H9 (cell line): ENCODE measurements around the gene PICALM. TPM values are rescaled to one million over a fixed set of nuclear protein-coding genes. Genes with fewer than 3 reads are reported as not detected.

Experiments used
- DNase-seq: peaks from one replicate; pipeline ENCODE4 v3.0.0-alpha.2; 2017
- H2AFZ ChIP-seq: one replicate; pipeline ENCODE4 v1.6.1; 2013; ENCODE audit warnings: mild to moderate bottlenecking, low read length, control low read depth, moderate library complexity
- H2AK5ac ChIP-seq: 2 replicates; pipeline ENCODE4 v1.6.1; 2013; ENCODE audit warnings: low read length, control low read depth, mixed read lengths; ENCODE audit not compliant: insufficient read length
- H2BK120ac ChIP-seq: one replicate; pipeline ENCODE4 v1.6.1; 2013; ENCODE audit warnings: low read depth, mild to moderate bottlenecking, low read length, control low read depth, inconsistent platforms; ENCODE audit not compliant: poor library complexity, severe bottlenecking
- H2BK12ac ChIP-seq: 2 replicates; pipeline ENCODE4 v1.6.1; 2013; ENCODE audit warnings: low read length, control low read depth, mixed read lengths, low read depth; ENCODE audit not compliant: insufficient read length
- H2BK15ac ChIP-seq: 2 replicates; pipeline ENCODE4 v1.6.1; 2013; ENCODE audit warnings: low read depth, low read length, control low read depth
- H2BK20ac ChIP-seq: one replicate; pipeline ENCODE4 v1.6.1; 2013; ENCODE audit warnings: low read depth, mild to moderate bottlenecking, low read length, control low read depth, inconsistent platforms; ENCODE audit not compliant: poor library complexity, severe bottlenecking
- H2BK5ac ChIP-seq: 2 replicates; pipeline ENCODE4 v1.6.1; 2013; ENCODE audit warnings: low read length, control low read depth, mixed read lengths; ENCODE audit not compliant: insufficient read length
- H3K14ac ChIP-seq: 2 replicates; pipeline ENCODE4 v1.6.1; 2013; ENCODE audit warnings: low read length, control low read depth; ENCODE audit not compliant: insufficient read depth
- H3K18ac ChIP-seq: 2 replicates; pipeline ENCODE4 v1.6.1; 2013; ENCODE audit warnings: low read depth, mild to moderate bottlenecking, mixed read lengths, low read length, control low read depth; ENCODE audit not compliant: insufficient read length
- H3K23ac ChIP-seq: 2 replicates; pipeline ENCODE4 v1.6.1; 2013; ENCODE audit warnings: low read length, control low read depth, mixed read lengths, low read depth; ENCODE audit not compliant: insufficient read length
- H3K23me2 ChIP-seq: 2 replicates; pipeline ENCODE4 v1.6.1; 2013; ENCODE audit warnings: low read depth, mild to moderate bottlenecking, mixed read lengths, low read length, control low read depth; ENCODE audit not compliant: insufficient read length, poor library complexity, severe bottlenecking
- H3K27ac ChIP-seq: 2 replicates; pipeline ENCODE4 v1.5.1; 2013; ENCODE audit warnings: low read length, control low read depth, mixed read lengths, low read depth; ENCODE audit not compliant: insufficient read length
- H3K27me3 ChIP-seq: 2 replicates; pipeline ENCODE4 v1.6.1; 2013; ENCODE audit warnings: low read length, control low read depth, inconsistent platforms; ENCODE audit not compliant: insufficient read depth
- H3K4ac ChIP-seq: 2 replicates; pipeline ENCODE4 v1.6.1; 2013; ENCODE audit warnings: low read depth, mild to moderate bottlenecking, control low read depth, inconsistent platforms, low read length, moderate library complexity
- H3K4me1 ChIP-seq: 2 replicates; pipeline ENCODE4 v1.6.1; 2013; ENCODE audit warnings: low read length, control low read depth, inconsistent platforms; ENCODE audit not compliant: insufficient read depth
- H3K4me2 ChIP-seq: 2 replicates; pipeline ENCODE4 v1.6.1; 2013; ENCODE audit warnings: low read length, control low read depth, mixed read lengths; ENCODE audit not compliant: insufficient read length, insufficient read depth
- H3K56ac ChIP-seq: 2 replicates; pipeline ENCODE4 v1.6.1; 2013; ENCODE audit warnings: low read depth, mild to moderate bottlenecking, mixed read lengths, low read length, control low read depth; ENCODE audit not compliant: insufficient read length
- H3K79me1 ChIP-seq: 2 replicates; pipeline ENCODE4 v1.6.1; 2013; ENCODE audit warnings: low read depth, mild to moderate bottlenecking, moderate library complexity, low read length, control low read depth, inconsistent platforms; ENCODE audit not compliant: insufficient read depth, poor library complexity, severe bottlenecking
- H3K79me2 ChIP-seq: 2 replicates; pipeline ENCODE4 v1.6.1; 2013; ENCODE audit warnings: low read length, control low read depth, inconsistent platforms; ENCODE audit not compliant: insufficient read depth
- H3K9ac ChIP-seq: 2 replicates; pipeline ENCODE4 v1.6.1; 2013; ENCODE audit warnings: low read length, control low read depth, mixed read lengths; ENCODE audit not compliant: insufficient read length; ENCODE audit errors: extremely low read depth
- H3K9me3 ChIP-seq: one replicate; pipeline ENCODE4 v1.6.1; 2013; ENCODE audit warnings: low read depth, low read length, inconsistent platforms; ENCODE audit not compliant: control insufficient read depth
- H3T11ph ChIP-seq: one replicate; pipeline ENCODE4 v1.6.1; 2013; ENCODE audit warnings: mild to moderate bottlenecking, low read length, control low read depth, inconsistent platforms
- H4K20me1 ChIP-seq: one replicate; pipeline ENCODE4 v1.6.1; 2013; ENCODE audit not compliant: control insufficient read depth, insufficient read length, insufficient read depth
- H4K5ac ChIP-seq: 2 replicates; pipeline ENCODE4 v1.6.1; 2013; ENCODE audit warnings: low read depth, mild to moderate bottlenecking, mixed read lengths, low read length, control low read depth; ENCODE audit not compliant: insufficient read length
- H4K8ac ChIP-seq: replicated peaks from 2 replicates; pipeline ENCODE4 v1.6.1; 2013; ENCODE audit warnings: low read length, control low read depth, mixed read lengths, low read depth; ENCODE audit not compliant: insufficient read length
- H4K91ac ChIP-seq: 2 replicates; pipeline ENCODE4 v1.6.1; 2013; ENCODE audit warnings: low read depth, mild to moderate bottlenecking, moderate library complexity, mixed read lengths, low read length, control low read depth; ENCODE audit not compliant: insufficient read length
- H3K27ac Mint-ChIP-seq, 3 experiments: 2 replicates in 2 of 3; 3 replicates in 1 of 3; pipeline ENCODE4 v1.8.0; 2020 to 2021; ENCODE audit warnings: mixed read lengths in 3 of 3, mild to moderate bottlenecking in 1 of 3, moderate library complexity in 1 of 3
- H3K27me3 Mint-ChIP-seq: 2 replicates; pipeline ENCODE4 v1.8.0; 2021; ENCODE audit warnings: low read depth, mild to moderate bottlenecking, moderate library complexity, mixed read lengths
- H3K36me3 Mint-ChIP-seq, 3 experiments: 2 replicates in 2 of 3; 3 replicates in 1 of 3; pipeline ENCODE4 v1.8.0; 2020 to 2021; ENCODE audit warnings: low read depth in 3 of 3, mixed read lengths in 3 of 3; ENCODE audit not compliant: insufficient read depth in 1 of 3
- H3K4me1 Mint-ChIP-seq, 2 experiments: 2 replicates each; pipeline ENCODE4 v1.8.0; 2020; ENCODE audit warnings: mixed read lengths in 2 of 2
- H3K4me3 Mint-ChIP-seq, 2 experiments: 2 replicates in 1 of 2; 3 replicates in 1 of 2; pipeline ENCODE4 v1.8.0; 2020 to 2021; ENCODE audit warnings: mild to moderate bottlenecking in 2 of 2, mixed read lengths in 2 of 2, moderate library complexity in 1 of 2
- H3K9me3 Mint-ChIP-seq, 2 experiments: 2 replicates in 1 of 2; 3 replicates in 1 of 2; pipeline ENCODE4 v1.8.0; 2020; ENCODE audit warnings: mild to moderate bottlenecking in 2 of 2, mixed read lengths in 2 of 2, moderate library complexity in 1 of 2
- total RNA-seq: library from RNA; stranded (reverse); gene quantifications from 2 replicates; pipeline ENCODE4 v1.2.1, GENCODE V29; 2021
- TF ChIP-seq, protein P1 (sequence below): fragments of 200-600 bp; sonication (generic); conservative IDR thresholded peaks from 3 replicates; pipeline ENCODE4 v1.8.0; 2021; ENCODE audit warnings: antibody characterized with exemption, mild to moderate bottlenecking

Gene PICALM
- total RNA-seq, 1 experiment from 2014 or later = 76.4 TPM

DNA sequence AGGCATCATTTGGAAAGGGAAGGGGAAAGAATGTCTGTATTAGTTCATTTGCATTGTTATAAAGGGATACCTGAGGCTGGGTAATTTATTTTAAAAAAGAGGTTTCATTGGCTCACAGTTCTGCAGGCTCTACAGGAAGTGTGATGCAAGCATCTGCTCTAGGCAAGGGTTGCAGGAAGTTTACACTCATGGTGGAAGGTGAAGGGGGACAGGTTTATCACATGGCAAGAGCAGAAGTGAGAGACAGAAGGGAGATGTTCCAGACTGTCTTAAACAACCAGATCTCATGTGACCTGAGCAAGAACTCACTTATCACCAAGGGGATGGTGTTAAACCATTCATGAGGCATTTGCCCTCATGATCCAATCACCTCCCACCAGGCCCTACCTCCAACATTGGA is 123.1 kb downstream of the PICALM start:
- DNase-seq = no peak
- H2BK120ac ChIP-seq = no peak overlapping the region

More for the DNA sequence above, 123.1 kb downstream of the PICALM start:
- Histone ChIP-seq H3K27ac (no peak overlapping the region), H3K9me3 (no peaks in the 10 kb centered on the region), H3K27me3 (no peaks in the 10 kb centered on the region), H3K9ac (no peak overlapping the region), H3K56ac (no peak overlapping the region), H2BK15ac (no peak overlapping the region), H3K79me1 (no peaks in the 10 kb centered on the region), H3K23ac (no peak overlapping the region), H3K23me2 (no peaks in the 10 kb centered on the region), H3K18ac (no peak overlapping the region), H4K20me1 (no peaks in the 10 kb centered on the region), H3T11ph (no peak overlapping the region), H3K79me2 (no peaks in the 10 kb centered on the region), H2BK20ac (no peak overlapping the region), H3K4me2 (no peak overlapping the region), H4K8ac (no peak overlapping the region), H3K4ac (no peak overlapping the region), H4K5ac (no peak overlapping the region), H2AFZ (no peak overlapping the region), H3K4me1 (no peaks in the 10 kb centered on the region), H3K14ac (no peak overlapping the region), H2AK5ac (no peak overlapping the region), H2BK12ac (no peak overlapping the region), H2BK5ac (no peak overlapping the region), H4K91ac (no peak overlapping the region)
- Mint-ChIP-seq H3K27me3 (no peaks in the 10 kb centered on the region), H3K9me3 (peaks cover 0 to 7% of the 10 kb centered on the region in 2 experiments; a peak in 3 of 5 replicates), H3K4me3 (no peak overlapping the region), H3K36me3 (peaks cover 4 to 7% (median 7%) of the 10 kb centered on the region in 3 experiments; a peak in 6 of 7 replicates), H3K27ac (no peak overlapping the region), H3K4me1 (no peaks in the 10 kb centered on the region)
- TF ChIP-seq, protein P1, sequence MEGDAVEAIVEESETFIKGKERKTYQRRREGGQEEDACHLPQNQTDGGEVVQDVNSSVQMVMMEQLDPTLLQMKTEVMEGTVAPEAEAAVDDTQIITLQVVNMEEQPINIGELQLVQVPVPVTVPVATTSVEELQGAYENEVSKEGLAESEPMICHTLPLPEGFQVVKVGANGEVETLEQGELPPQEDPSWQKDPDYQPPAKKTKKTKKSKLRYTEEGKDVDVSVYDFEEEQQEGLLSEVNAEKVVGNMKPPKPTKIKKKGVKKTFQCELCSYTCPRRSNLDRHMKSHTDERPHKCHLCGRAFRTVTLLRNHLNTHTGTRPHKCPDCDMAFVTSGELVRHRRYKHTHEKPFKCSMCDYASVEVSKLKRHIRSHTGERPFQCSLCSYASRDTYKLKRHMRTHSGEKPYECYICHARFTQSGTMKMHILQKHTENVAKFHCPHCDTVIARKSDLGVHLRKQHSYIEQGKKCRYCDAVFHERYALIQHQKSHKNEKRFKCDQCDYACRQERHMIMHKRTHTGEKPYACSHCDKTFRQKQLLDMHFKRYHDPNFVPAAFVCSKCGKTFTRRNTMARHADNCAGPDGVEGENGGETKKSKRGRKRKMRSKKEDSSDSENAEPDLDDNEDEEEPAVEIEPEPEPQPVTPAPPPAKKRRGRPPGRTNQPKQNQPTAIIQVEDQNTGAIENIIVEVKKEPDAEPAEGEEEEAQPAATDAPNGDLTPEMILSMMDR = no peak
